Measurements from ENCODE around the gene CFAP65.
A peak's percentile ranks its signal among the peaks of the same experiment; 100 is the strongest.

The CFAP65 gene

DNA sequence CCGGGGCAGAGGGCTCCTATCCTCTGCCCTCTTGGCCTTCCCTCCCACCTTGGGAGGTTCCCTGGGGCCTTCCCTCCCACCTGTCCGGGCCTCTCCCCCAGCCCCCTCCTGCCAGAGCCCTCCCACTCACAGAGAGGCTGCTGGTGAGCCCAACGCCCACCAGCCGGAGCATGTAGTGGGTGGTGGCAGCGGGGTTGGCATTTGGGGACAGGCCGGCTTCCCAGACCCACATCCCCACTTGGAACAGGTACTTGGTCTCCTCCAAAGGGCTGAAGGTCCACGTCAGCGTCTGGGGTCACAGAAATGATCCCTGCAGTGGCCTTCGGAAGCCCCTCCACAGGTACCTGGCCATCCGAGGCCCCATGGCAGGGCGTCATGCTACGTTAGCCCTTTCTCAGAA, 19.3 kb downstream of the CFAP65 start:
- DNase-seq: no peak
- no peak for TF ChIP-seq GATA1 (IDR thresholded peaks at IDR 0.05; ENCODE audit: low read depth, low read length)
- TF ChIP-seq POLR2A (IDR thresholded peaks at IDR 0.05; ENCODE audit: low read length): no peak

GRCh38 chr2:219021591-219021990, 19.7 kb downstream of the CFAP65 start:
- TF ChIP-seq POLR2A (IDR thresholded peaks at IDR 0.05; ENCODE audit: low read length) (no peak), GATA1 (IDR thresholded peaks at IDR 0.05; ENCODE audit: low read depth, low read length) (no peak)
- DNase-seq: no peak

DNA sequence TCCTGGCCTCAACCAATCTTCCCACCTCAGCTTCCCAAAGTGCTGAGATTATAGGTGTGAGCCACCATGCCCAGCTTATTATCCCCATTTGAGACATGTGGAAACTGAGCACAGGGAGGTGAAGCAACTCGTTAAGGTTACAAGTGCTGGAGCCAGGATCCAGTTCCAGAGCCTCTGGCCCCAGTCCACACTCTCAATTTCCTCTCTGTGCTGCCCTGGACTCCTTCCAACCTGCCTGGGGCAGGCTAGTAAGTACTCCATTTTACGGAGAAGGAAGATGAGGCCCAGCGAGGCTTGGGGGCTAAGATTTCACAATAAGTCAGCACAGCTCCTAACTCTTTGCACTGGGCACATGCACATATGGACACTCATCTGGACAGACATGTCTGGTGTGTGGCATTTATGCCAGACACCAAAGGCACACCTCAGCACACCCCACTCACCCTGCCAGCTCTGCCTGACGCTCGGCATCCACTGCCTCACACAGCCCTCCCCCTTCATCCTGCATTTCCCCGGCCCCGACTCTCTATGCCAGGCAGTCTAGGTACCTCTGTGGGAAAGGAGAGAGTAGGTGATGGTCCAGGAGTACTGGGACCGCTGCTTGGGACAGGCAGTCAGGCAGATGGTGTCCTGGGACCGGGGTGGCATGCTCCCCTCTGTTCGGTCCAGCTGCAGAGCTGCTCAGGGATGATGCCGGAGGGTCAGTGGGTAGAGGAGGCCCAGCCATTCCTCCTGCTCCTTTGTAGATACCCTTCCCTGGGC, 20.5 kb downstream of the CFAP65 start:
- TF ChIP-seq POLR2A (IDR thresholded peaks at IDR 0.05; ENCODE audit: low read length) (no peak), GATA1 (IDR thresholded peaks at IDR 0.05; ENCODE audit: low read depth, low read length) (no peak)
- no peak for DNase-seq

- TF ChIP-seq POLR2A (IDR thresholded peaks at IDR 0.05; ENCODE audit: low read length) (no peak), GATA1 (IDR thresholded peaks at IDR 0.05; ENCODE audit: low read depth, low read length) (no peak)
- no peak for DNase-seq
These were observed 21.9 kb downstream of the CFAP65 start for GRCh38 chr2:219019436-219019835.

DNA sequence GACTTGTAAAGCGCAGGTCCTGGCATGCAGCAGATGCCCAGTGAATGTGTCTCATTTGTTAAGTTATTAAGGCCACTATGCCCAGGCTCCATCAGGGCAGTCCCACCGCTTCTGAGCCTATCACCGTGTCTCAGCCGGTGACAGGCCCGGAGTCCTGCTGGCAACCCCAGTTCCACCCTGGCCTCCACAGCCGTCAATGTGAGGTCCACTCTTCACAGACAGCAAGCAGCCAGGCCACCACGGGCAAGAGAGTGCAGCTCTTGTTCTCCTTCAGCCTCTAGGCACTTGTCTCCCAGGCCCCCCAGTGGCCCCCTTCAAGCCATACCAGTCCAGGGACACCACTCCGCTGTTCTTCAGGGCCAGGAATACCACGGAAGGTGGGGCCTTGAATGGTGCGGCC, 22.6 kb downstream of the CFAP65 start:
- TF ChIP-seq POLR2A (IDR thresholded peaks at IDR 0.05; ENCODE audit: low read length): no peak
- TF ChIP-seq GATA1 (IDR thresholded peaks at IDR 0.05; ENCODE audit: low read depth, low read length): no peak
- no peak for DNase-seq

- no peak for DNase-seq
- no peak for TF ChIP-seq POLR2A (IDR thresholded peaks at IDR 0.05; ENCODE audit: low read length)
- no peak for TF ChIP-seq GATA1 (IDR thresholded peaks at IDR 0.05; ENCODE audit: low read depth, low read length)
These were observed 23.0 kb downstream of the CFAP65 start for GRCh38 chr2:219018286-219018685.

DNA sequence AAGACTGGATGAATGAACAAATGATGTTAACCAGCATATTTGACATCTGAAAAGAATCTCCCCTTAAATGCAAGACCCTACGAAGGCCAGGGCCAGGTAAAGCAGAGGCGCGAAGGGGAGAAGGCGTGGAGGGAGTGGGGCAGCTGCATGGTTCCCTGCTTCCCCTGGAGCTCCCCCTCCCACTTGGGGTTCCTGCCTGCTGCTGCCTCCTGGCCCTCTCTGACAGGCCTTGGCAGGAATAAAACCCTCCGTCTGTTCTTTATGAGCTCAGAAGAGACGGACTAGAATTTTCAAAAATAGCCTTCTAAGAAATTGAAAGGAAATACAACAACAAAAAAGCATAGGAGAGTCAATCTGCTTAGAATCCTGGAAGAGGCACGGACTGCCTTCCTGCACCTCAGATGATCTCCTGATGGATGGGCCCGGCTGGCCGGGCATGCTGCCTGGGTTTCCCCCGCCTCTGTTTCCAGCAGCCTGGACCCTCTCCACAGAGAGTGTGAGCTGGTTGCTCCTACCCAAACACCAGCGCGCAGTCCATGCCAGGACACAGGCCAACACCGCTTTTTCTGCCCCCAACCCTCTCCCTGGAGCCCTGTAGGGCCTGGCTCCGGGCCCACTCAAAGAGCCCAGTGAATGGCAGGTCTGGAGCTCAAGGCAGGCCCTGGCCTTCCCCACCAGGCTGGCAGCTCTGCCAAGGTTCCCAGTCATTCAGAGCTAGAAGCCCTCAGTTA, 23.9 kb downstream of the CFAP65 start:
- DNase-seq: no peak
- TF ChIP-seq POLR2A (IDR thresholded peaks at IDR 0.05; ENCODE audit: low read length): no peak
- TF ChIP-seq GATA1 (IDR thresholded peaks at IDR 0.05; ENCODE audit: low read depth, low read length): no peak

DNA sequence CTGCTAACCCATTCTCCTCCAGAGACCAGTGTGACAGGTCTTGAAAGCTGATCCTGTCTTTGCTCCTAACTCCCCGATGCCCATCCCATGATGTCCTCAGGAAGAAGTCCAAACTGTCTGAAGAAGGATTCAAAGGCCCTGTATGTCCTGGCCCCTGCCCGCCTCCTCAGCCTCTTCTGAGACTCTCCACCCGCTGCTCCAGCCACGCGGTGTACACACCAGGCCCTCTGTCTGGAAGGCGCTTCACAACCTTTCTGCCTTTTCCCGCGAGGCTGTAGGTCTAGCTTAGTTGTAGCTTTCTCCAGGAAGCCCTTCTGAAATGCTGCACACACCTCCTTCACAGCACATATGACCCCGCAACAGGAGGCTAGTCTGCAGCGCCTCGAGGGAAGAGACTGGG, 24.6 kb downstream of the CFAP65 start:
- DNase-seq: no peak
- TF ChIP-seq POLR2A (IDR thresholded peaks at IDR 0.05; ENCODE audit: low read length): no peak
- TF ChIP-seq GATA1 (IDR thresholded peaks at IDR 0.05; ENCODE audit: low read depth, low read length): no peak

DNA sequence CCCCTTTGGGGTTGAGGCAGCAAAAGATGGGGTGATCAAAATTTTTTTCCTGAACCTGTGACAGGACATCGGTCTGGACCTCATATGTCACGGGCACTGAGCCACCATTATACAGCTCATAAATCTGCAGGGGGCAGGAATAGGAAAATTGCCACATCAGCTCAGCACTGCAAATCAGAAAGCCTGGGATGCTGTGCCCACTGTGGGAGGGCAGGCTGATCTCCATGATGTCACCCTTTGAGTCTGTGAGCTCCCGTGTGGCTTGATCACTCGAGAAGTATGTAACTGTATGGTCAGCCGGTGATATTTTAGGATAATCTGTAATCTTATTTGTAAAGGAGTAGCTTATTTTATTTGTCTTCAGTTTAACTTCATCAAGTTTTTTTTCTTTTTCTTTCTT, 30.4 kb downstream of the CFAP65 start:
- no peak for TF ChIP-seq GATA1 (IDR thresholded peaks at IDR 0.05; ENCODE audit: low read depth, low read length)
- TF ChIP-seq POLR2A (IDR thresholded peaks at IDR 0.05; ENCODE audit: low read length): no peak
- no peak for DNase-seq

DNA sequence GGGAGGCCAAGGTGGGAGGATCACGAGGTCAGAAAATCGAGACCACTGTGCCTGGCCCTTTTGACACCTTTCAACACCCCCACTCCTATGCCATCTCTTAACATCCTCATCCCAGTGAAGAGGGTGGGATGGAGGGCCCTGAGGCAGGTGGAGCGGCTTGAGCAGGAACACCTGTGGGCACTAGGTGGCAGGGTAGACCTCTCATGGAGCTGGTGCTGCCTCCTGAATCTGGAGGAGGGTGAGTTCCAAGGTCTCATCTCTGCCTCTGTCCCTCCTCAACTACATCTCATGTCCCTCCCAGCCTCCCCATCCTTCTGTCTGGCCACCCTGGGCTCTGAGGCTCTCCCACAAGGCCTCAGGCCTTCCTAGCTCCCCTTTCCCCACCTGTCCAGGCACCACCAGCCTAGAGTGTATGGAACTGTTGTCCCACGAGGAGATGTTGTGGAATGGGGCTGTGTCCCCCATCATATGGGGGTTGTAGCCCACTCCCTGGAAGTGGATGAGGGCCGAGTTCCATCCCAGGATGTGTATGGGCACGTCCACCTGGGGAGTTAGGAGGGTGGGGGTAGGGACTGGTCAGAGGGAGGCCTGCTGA, 31.1 kb downstream of the CFAP65 start:
- no peak for TF ChIP-seq GATA1 (IDR thresholded peaks at IDR 0.05; ENCODE audit: low read depth, low read length)
- peak in 1 of 2 experiments; percentile 21 for DNase-seq

DNA sequence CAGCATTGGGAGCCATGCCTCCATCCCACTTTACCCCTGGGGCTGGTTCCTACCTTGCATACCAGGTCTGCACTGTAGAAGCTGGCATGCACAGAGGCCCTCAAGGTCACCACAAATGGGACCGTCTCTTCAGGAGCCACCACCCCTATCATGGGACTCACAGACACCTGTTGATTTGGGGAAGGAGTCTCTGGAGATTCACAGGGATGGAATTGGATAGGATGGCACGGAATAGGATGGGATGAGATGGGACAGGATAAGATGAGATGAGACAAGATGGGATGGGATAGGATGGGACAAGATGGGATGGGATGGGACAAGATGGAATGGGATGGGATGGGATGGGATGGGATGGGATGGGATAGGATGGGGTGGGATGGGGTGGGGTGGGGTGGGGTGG, 32.0 kb downstream of the CFAP65 start:
- no peak for TF ChIP-seq GATA1 (IDR thresholded peaks at IDR 0.05; ENCODE audit: low read depth, low read length)
- TF ChIP-seq POLR2A (IDR thresholded peaks at IDR 0.05; ENCODE audit: low read length): no peak
- no peak for DNase-seq

DNA sequence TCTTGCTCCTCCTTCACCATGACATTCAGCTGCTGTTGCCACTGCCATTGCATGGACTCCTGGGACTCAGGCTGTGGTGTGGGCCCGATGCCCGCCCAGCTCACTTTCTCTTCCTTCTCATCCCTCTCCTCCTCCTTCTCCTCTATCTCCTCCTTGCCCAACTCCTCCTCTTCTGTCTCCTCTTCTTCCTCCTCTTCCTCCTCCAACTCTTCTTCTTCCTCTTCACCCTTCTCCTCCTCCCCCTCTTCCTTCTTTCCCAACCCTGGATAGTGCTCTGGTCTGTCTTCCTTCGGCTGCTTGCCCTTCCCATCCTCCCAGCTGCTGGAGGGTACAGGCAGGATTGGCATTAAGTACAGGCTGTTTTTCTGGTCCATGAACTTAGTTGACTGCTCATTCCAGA, 37.3 kb downstream of the CFAP65 start:
- no peak for DNase-seq
- TF ChIP-seq POLR2A (IDR thresholded peaks at IDR 0.05; ENCODE audit: low read length) (no peak), GATA1 (IDR thresholded peaks at IDR 0.05; ENCODE audit: low read depth, low read length) (no peak)

GRCh38 chr2:219003267-219003634, 38.1 kb downstream of the CFAP65 start:
- no peak for DNase-seq
- TF ChIP-seq GATA1 (IDR thresholded peaks at IDR 0.05; ENCODE audit: low read depth, low read length): no peak
- no peak for TF ChIP-seq POLR2A (IDR thresholded peaks at IDR 0.05; ENCODE audit: low read length)

- no peak for TF ChIP-seq POLR2A (IDR thresholded peaks at IDR 0.05; ENCODE audit: low read length)
- TF ChIP-seq GATA1 (IDR thresholded peaks at IDR 0.05; ENCODE audit: low read depth, low read length): no peak
- DNase-seq: peak; percentile 45 to 46
These were observed 38.7 kb downstream of the CFAP65 start for GRCh38 chr2:219002395-219003266.

All from erythroblast (primary cell).